Mammary epithelial cell (primary cell): Measurements from ENCODE around the gene CLCF1.

Source experiments
- EZH2 ChIP-seq: IDR thresholded peaks from 2 replicates; pipeline ENCODE4 v1.6.1; 2012; ENCODE audit warnings: low read length, inconsistent platforms, borderline replicate concordance
- TF ChIP-seq, protein P1 (sequence below), 2 donors: IDR thresholded peaks in 1 of 2; conservative IDR thresholded peaks in 1 of 2; 2 replicates each; pipeline ENCODE4 v1.5.1; 2011 to 2012; ENCODE audit warnings: inconsistent platforms in 2 of 2, low read length in 2 of 2, mild to moderate bottlenecking in 2 of 2, control low read depth in 1 of 2, low read depth in 1 of 2; ENCODE audit not compliant: insufficient read depth in 1 of 2; ENCODE audit errors: extremely low read depth in 1 of 2

DNA sequence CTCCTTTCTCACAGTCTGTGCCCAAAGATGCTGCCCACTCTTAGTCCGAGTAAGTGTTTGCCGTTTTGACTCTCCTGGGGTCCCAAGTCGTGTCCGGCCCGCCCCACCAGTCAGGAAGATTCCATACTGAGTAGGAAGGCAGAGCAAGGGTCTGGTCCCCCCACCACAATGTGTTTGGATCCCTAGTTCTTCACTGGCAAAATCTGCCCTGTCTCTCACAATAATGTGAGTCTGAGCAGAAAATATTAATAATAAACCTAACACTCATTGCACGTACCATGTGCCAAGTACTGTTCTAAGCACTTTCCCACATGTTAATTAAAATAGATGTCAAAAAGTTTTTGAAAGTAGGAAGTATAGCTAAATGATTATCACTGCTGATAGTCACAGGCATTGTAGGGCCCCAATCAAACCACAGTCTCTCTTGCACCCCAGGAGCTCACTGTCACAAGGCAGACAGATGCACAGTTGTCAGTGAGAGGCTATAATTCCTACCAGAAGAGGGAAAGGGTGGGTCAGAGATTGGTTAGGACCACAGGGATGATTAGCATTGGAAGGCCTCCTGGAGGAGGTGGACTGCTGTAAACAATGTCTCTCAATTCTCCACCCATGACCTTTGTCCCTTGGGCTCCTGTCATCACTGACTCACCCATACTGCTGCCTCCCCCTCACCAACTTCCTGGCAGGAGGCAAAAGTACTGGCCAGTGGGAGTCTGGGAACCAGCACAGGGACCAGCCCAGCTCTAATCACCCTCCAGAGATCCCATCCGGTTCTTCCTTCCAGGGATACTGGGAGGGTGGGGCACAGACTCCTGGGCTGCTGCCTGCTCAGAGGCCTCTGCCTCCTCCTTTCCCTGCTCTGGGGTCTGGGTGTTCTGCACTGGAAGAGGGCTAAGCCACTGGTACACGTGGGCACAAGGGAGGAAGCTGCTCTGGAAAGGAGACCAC is 19.0 kb downstream of the CLCF1 start:
- TF ChIP-seq, protein P1, sequence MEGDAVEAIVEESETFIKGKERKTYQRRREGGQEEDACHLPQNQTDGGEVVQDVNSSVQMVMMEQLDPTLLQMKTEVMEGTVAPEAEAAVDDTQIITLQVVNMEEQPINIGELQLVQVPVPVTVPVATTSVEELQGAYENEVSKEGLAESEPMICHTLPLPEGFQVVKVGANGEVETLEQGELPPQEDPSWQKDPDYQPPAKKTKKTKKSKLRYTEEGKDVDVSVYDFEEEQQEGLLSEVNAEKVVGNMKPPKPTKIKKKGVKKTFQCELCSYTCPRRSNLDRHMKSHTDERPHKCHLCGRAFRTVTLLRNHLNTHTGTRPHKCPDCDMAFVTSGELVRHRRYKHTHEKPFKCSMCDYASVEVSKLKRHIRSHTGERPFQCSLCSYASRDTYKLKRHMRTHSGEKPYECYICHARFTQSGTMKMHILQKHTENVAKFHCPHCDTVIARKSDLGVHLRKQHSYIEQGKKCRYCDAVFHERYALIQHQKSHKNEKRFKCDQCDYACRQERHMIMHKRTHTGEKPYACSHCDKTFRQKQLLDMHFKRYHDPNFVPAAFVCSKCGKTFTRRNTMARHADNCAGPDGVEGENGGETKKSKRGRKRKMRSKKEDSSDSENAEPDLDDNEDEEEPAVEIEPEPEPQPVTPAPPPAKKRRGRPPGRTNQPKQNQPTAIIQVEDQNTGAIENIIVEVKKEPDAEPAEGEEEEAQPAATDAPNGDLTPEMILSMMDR (conservative IDR thresholded peaks at IDR 0.05 in 1 of 2, IDR thresholded peaks at IDR 0.05 in 1 of 2; ENCODE audit: extremely low read depth in 1 of 2, insufficient read depth in 1 of 2, low read depth in 1 of 2, low read length in 2 of 2), result no peak
- no peak for TF ChIP-seq EZH2
